ENCODE data around the gene PDGFRB. TPM values are rescaled to one million over a fixed set of nuclear protein-coding genes. Genes with fewer than 3 reads are reported as not detected.

Gene PDGFRB
- total and polyA plus RNA-seq, 10 of the 15 experiments (the other 5 are each of a cell fraction or from before 2014, with no cell fraction given): 0.02 to 3.0 (median 1.0) TPM

- Histone ChIP-seq H3K36me3 (ENCODE audit: control insufficient read depth in 2 of 2, insufficient read depth in 2 of 2, low read length in 1 of 2) (no peaks in the 10 kb centered on the region), H3K27me3 (replicated peaks in 1 of 2; ENCODE audit: control insufficient read depth in 2 of 2, insufficient read depth in 2 of 2, low read length in 1 of 2) (no peaks in the 10 kb centered on the region), H3K4me1 (ENCODE audit: control insufficient read depth, insufficient read depth, low read length) (peaks cover 20% of the 10 kb centered on the region), H3K9me3 (replicated peaks; ENCODE audit: control insufficient read depth, insufficient read depth, low read length) (no peaks in the 10 kb centered on the region), H3K4me3 (no peak overlapping the region), H3K9ac (ENCODE audit: control insufficient read depth, insufficient read depth, low read length) (peak overlapping the region; percentile 4; the same call in 1 of the 2 replicates), H3K4me2 (ENCODE audit: control insufficient read depth, insufficient read depth) (peak overlapping the region; percentile 67), H3K27ac (ENCODE audit: control insufficient read depth, insufficient read depth) (peak overlapping the region; percentile 22; the same call in 1 of the 2 replicates), H2AFZ (ENCODE audit: control insufficient read depth, low read depth, low read length) (peak overlapping the region; percentile 25), H4K20me1 (ENCODE audit: control insufficient read depth, insufficient read depth) (no peaks in the 10 kb centered on the region), H3K79me2 (ENCODE audit: control insufficient read depth, insufficient read depth, low read length) (no peaks in the 10 kb centered on the region)
- SMC1A ChIA-PET (ENCODE audit: uncharacterized antibody, unreplicated experiment): interaction anchor here (1.7 kb wide), 1 partner anchor 12 kb away, joined by 6 read pairs; no protein-coding TSS in a partner anchor
- WGBS (ENCODE audit: insufficient coverage, insufficient replicate concordance, low lambda C conversion rate, missing lambda C conversion rate): 26% methylated on average over 3 of the region's 3 CpGs
- POLR2A ChIA-PET: interaction anchor here (1.1 kb wide), 2 partner anchors 73 to 1042 kb away, joined by 3 to 4 read pairs; partner anchors contain the start of gene PDGFRB
- in situ Hi-C loops (cut with MboI) (no loop called here), intact Hi-C loops (cut with micrococcal nuclease; ENCODE audit: unreplicated experiment) (no loop called here)
- CTCF ChIA-PET: interaction anchor here (0.5 to 1.6 kb wide), 4 partner anchors 8 to 638 kb away, joined by 3 to 6 read pairs (median 3); no protein-coding TSS in a partner anchor
- DNase-seq (ENCODE audit: low read depth, low spot score) (no peak), ATAC-seq (peak; percentile 55), FAIRE-seq (no peak)
- TF ChIP-seq ZNF207 (IDR thresholded peaks at IDR 0.05; ENCODE audit: borderline replicate concordance): no peak
- no peak for TF ChIP-seq NFYA (IDR thresholded peaks at IDR 0.05; ENCODE audit: borderline replicate concordance, low read depth, low read length)
- no peak for TF ChIP-seq SKIL (IDR thresholded peaks at IDR 0.05; ENCODE audit: low read depth, poor library complexity, severe bottlenecking)
- TF ChIP-seq PKNOX1 (IDR thresholded peaks at IDR 0.05): no peak
- TF ChIP-seq CHD4 (IDR thresholded peaks at IDR 0.05): no peak
- TF ChIP-seq CREB1 (IDR thresholded peaks at IDR 0.05; ENCODE audit: low read depth): no peak
- RAD21 ChIA-PET (ENCODE audit: unreplicated experiment): interaction anchor here (1.2 kb wide), 1 partner anchor 39 kb away, joined by 3 read pairs; no protein-coding TSS in a partner anchor
- no TSS peak for BruUV-seq (replicated peaks)
Measured at GRCh38 chr5:150082374-150082773, 73.3 kb downstream of the PDGFRB start.
